K562 (cell line): ENCODE measurements around the gene FBXO22. TPM values are rescaled to one million over a fixed set of nuclear protein-coding genes. Genes with fewer than 3 reads are reported as not detected.

ENCODE experiments used
- ATAC-seq: fragments of 200-7000 bp; cut with Tn5 transposase; 3 replicates; pipeline ENCODE4 v1.9.1; 2020; ENCODE audit warnings: moderate library complexity
- BruUV-seq: library from RNA; stranded (reverse); fragments of 400-500 nt; replicated peaks from 2 replicates; lab custom pipeline; 2021; lab: Mats Ljungman, UMichigan
- CTCF ChIA-PET: fragments of 300-600 bp; formaldehyde crosslinking; extraction: SDS; loops from one replicate; lab custom pipeline; 2021; ENCODE audit warnings: low intra/inter-chr PET ratio; lab: Yijun Ruan, JAX
- POLR2A ChIA-PET: fragments of 300-600, 350-650 bp; sonication (Branson Sonifier 250); formaldehyde crosslinking; extraction: SDS; loops from one replicate; lab custom pipeline; 2021; ENCODE audit warnings: antibody characterized with exemption, inconsistent platforms; lab: Yijun Ruan, JAX
- DNase-seq, 4 experiments: peaks; one replicate each; pipeline versions ENCODE4 v3.0.0 to v3.0.0-alpha.2; 2011 to 2018; ENCODE audit warnings: low spot score in 3 of 4, mixed read lengths in 3 of 4; ENCODE audit errors: extremely low read depth in 1 of 4
- FAIRE-seq: peaks from 2 replicates; lab custom pipeline; 2011; peaks lifted over from hg19 to GRCh38; lab: Jason Lieb, UNC
- H2AFZ ChIP-seq: 2 replicates; pipeline ENCODE4 v1.6.0; 2011; ENCODE audit warnings: low read depth, low read length, control low read depth, inconsistent platforms
- H3K27ac ChIP-seq: fragments of 200-600 bp; 3 replicates; pipeline ENCODE4 v1.8.0; 2011; ENCODE audit warnings: low read depth, mild to moderate bottlenecking, control low read depth, inconsistent platforms, low read length, moderate library complexity, mixed read lengths; ENCODE audit errors: extremely low read depth
- H3K27me3 ChIP-seq, 2 experiments: fragments of 300-600 bp in 1 of 2; 2 replicates in 1 of 2; 3 replicates in 1 of 2; pipeline versions ENCODE4 v1.6.0 to v1.8.0; 2011; ENCODE audit warnings: inconsistent platforms in 2 of 2, low read length in 2 of 2, mild to moderate bottlenecking in 1 of 2, mixed read lengths in 1 of 2, moderate library complexity in 1 of 2; ENCODE audit not compliant: control insufficient read depth in 2 of 2, insufficient read depth in 2 of 2
- H3K36me3 ChIP-seq: fragments of 300-600 bp; 3 replicates; pipeline ENCODE4 v1.8.0; 2011; ENCODE audit warnings: mild to moderate bottlenecking, low read length, inconsistent platforms; ENCODE audit not compliant: control insufficient read depth, insufficient read depth
- H3K4me1 ChIP-seq, 2 experiments: fragments of 200-600 bp in 1 of 2; replicated peaks in 1 of 2; 2 replicates in 1 of 2; 3 replicates in 1 of 2; pipeline versions ENCODE4 v1.5.1 to v1.8.0; 2011; ENCODE audit warnings: inconsistent platforms in 2 of 2, low read length in 2 of 2, mild to moderate bottlenecking in 1 of 2, mixed read lengths in 1 of 2, moderate library complexity in 1 of 2; ENCODE audit not compliant: control insufficient read depth in 2 of 2, insufficient read depth in 2 of 2
- H3K4me2 ChIP-seq: 2 replicates; pipeline ENCODE4 v1.6.1; 2011; ENCODE audit warnings: low read length, control low read depth, inconsistent platforms, mixed read lengths; ENCODE audit not compliant: insufficient read depth
- H3K4me3 ChIP-seq: fragments of 200-600 bp; sonication (generic), shearing (Covaris generic); 2 replicates; pipeline ENCODE4 v1.5.1; 2016; ENCODE audit warnings: control low read depth, inconsistent platforms
- H3K79me2 ChIP-seq: fragments of 200-600 bp; 3 replicates; pipeline ENCODE4 v1.8.0; 2011; ENCODE audit warnings: low read length, inconsistent platforms; ENCODE audit not compliant: control insufficient read depth, insufficient read depth
- H3K9ac ChIP-seq, 2 experiments: 2 replicates each; pipeline versions ENCODE4 v1.6.0 to v1.6.1; 2011; ENCODE audit warnings: low read depth in 2 of 2, low read length in 2 of 2, control low read depth in 1 of 2, inconsistent platforms in 1 of 2, mild to moderate bottlenecking in 1 of 2, mixed read lengths in 1 of 2; ENCODE audit not compliant: insufficient read depth in 1 of 2
- H3K9me1 ChIP-seq: one replicate; pipeline ENCODE4 v1.6.0; 2011; ENCODE audit warnings: inconsistent platforms, mild to moderate bottlenecking, low read length, moderate library complexity; ENCODE audit not compliant: control insufficient read depth, insufficient read depth
- H3K9me3 ChIP-seq: replicated peaks from 2 replicates; pipeline ENCODE4 v1.5.1; 2011; ENCODE audit warnings: low read depth, low read length, inconsistent platforms; ENCODE audit not compliant: control insufficient read depth, insufficient read depth
- H4K20me1 ChIP-seq: replicated peaks from 2 replicates; pipeline ENCODE4 v1.6.1; 2011; ENCODE audit warnings: low read length, inconsistent platforms, mixed read lengths; ENCODE audit not compliant: control insufficient read depth, insufficient read depth
- GABPB1 ChIP-seq: sonication (generic); formaldehyde crosslinking; IDR thresholded peaks from 2 replicates; pipeline ENCODE4 v1.8.0; 2022; ENCODE audit warnings: mild to moderate bottlenecking, missing genetic modification reagents
- KDM2B ChIP-seq: fragments of 250-450 bp; sonication (Bioruptor Pico); IDR thresholded peaks from 2 replicates; pipeline ENCODE4 v1.8.0; 2021; ENCODE audit warnings: mild to moderate bottlenecking, moderate library complexity
- SMAD3 ChIP-seq: fragments of 450-650 bp; formaldehyde crosslinking; conservative IDR thresholded peaks from 2 replicates; pipeline ENCODE4 v1.4.0; 2020; ENCODE audit warnings: mild to moderate bottlenecking
- WGBS: fragments of 100-300 bp; shearing (Covaris generic); methylation state at CpG from one replicate; pipeline ENCODE4 v1.1.6; 2016; ENCODE audit warnings: low coverage, mixed read lengths; ENCODE audit not compliant: insufficient coverage; ENCODE audit errors: missing lambda C conversion rate; 5-methylcytosine and 5-hydroxymethylcytosine counted together
- in situ Hi-C: fragments of 300-500 bp; cut with MboI; formaldehyde crosslinking; loops from 4 replicates; pipeline ENCODE4 v1.15.0; 2018; ENCODE audit warnings: inconsistent platforms, mixed read lengths
- intact Hi-C: fragments of 100-400 bp; cut with micrococcal nuclease; formaldehyde crosslinking; loops from 2 replicates; pipeline ENCODE4 v1.14.2; 2022
- polyA plus RNA-seq, 8 experiments: library from polyadenylated mRNA; depleted of rRNA in 4 of 8; stranded (reverse) in 5 of 8; unstranded in 3 of 8; fragments of >200 nt; fragmentation: Nextera tagmentation in 2 of 8; fragmentation: Illumina TruSeq in 1 of 8; extraction: Ambion mirVana in 2 of 8; extraction: Trizol in 1 of 8; gene quantifications; 2 replicates each; pipeline versions ENCODE4 v1.2.1 to v1.2.3, GENCODE V29; 2011 to 2014; ENCODE audit warnings: inconsistent platforms in 1 of 8, missing spikeins in 1 of 8
- small RNA-seq: library from RNA; depleted of rRNA; stranded (forward); fragments of <200 nt; gene quantifications from one replicate; pipeline ENCODE3, GENCODE V24; 2014
- total RNA-seq, 7 experiments: library from RNA; depleted of rRNA in 6 of 7; stranded (reverse); fragments of >200 nt in 6 of 7; fragmentation: Illumina TruSeq in 2 of 7; extraction: Trizol in 2 of 7; gene quantifications; 2 replicates each; pipeline versions ENCODE4 v1.2.1 to v1.2.3, GENCODE V29; 2011 to 2021; ENCODE audit warnings: low replicate concordance in 1 of 7
- TF ChIP-seq, protein P1 (sequence below): sonication (generic); formaldehyde crosslinking; IDR thresholded peaks from 2 replicates; pipeline ENCODE4 v1.8.1; 2023; ENCODE audit warnings: mild to moderate bottlenecking, missing genetic modification reagents
- TF ChIP-seq, protein P2 (sequence below), 2 experiments: IDR thresholded peaks; 2 replicates each; pipeline ENCODE4 v1.6.1; 2011; ENCODE audit warnings: borderline replicate concordance in 1 of 2, control low read depth in 1 of 2, low read depth in 1 of 2, low read length in 1 of 2, mild to moderate bottlenecking in 1 of 2, mixed read lengths in 1 of 2, moderate library complexity in 1 of 2; ENCODE audit not compliant: insufficient read depth in 1 of 2, insufficient read length in 1 of 2, poor library complexity in 1 of 2, severe bottlenecking in 1 of 2; ENCODE audit errors: extremely low read depth in 1 of 2

Gene FBXO22
- total and polyA plus RNA-seq, 9 of the 15 experiments (the other 6 are each of a cell fraction or from before 2014, with no cell fraction given): 24.4 to 99.4 (median 66.5) TPM

DNA sequence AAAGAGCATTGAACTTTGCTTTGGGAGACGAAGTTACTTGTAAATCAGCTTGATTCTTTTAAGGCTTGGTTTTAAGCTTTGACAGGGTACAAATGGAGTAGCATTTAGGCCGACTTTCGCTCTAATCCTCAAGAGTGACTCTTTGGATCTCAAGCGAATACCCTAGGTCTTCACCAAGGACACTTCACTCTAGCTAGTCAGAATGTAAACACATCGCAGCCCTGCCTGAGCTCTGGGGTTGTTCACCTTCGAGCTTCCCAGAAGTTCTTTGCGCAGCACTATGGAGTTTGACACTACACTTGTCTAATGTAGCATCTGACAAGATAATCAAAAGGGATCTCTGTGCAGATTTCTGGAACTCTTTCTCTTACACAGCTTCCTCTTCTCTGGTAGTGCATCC lies 86.2 kb downstream of the FBXO22 start:
- no peaks in the 10 kb centered on the region for H3K9me1 ChIP-seq
- no peaks in the 10 kb centered on the region for H3K79me2 ChIP-seq
- DNase-seq: no peak
- 13% methylated on average over 7 of the region's 7 CpGs for WGBS
- no peak for ATAC-seq
- no peak for FAIRE-seq
- no TSS peak for BruUV-seq
- H2AFZ ChIP-seq: no peak overlapping the region
- no peak overlapping the region for H3K4me2 ChIP-seq
- POLR2A ChIA-PET: interaction anchor here (1.2 kb wide), 1 partner anchor 10 kb away, joined by 5 read pairs; no protein-coding TSS in a partner anchor
- no peaks in the 10 kb centered on the region for H3K9me3 ChIP-seq
- CTCF ChIA-PET: no interaction called here
- intact Hi-C loops: no loop called here
- no peaks in the 10 kb centered on the region for H3K4me1 ChIP-seq
- TF ChIP-seq, protein P1, sequence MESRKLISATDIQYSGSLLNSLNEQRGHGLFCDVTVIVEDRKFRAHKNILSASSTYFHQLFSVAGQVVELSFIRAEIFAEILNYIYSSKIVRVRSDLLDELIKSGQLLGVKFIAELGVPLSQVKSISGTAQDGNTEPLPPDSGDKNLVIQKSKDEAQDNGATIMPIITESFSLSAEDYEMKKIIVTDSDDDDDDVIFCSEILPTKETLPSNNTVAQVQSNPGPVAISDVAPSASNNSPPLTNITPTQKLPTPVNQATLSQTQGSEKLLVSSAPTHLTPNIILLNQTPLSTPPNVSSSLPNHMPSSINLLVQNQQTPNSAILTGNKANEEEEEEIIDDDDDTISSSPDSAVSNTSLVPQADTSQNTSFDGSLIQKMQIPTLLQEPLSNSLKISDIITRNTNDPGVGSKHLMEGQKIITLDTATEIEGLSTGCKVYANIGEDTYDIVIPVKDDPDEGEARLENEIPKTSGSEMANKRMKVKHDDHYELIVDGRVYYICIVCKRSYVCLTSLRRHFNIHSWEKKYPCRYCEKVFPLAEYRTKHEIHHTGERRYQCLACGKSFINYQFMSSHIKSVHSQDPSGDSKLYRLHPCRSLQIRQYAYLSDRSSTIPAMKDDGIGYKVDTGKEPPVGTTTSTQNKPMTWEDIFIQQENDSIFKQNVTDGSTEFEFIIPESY (CRISPR knock-in tag): no peak
- no peak for TF ChIP-seq SMAD3 (CRISPR knock-in tag)
- no peak for TF ChIP-seq KDM2B (CRISPR knock-in tag)
- TF ChIP-seq GABPB1 (CRISPR knock-in tag): no peak
- TF ChIP-seq, protein P2, sequence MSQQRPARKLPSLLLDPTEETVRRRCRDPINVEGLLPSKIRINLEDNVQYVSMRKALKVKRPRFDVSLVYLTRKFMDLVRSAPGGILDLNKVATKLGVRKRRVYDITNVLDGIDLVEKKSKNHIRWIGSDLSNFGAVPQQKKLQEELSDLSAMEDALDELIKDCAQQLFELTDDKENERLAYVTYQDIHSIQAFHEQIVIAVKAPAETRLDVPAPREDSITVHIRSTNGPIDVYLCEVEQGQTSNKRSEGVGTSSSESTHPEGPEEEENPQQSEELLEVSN (IDR thresholded peaks at IDR 0.05; ENCODE audit: borderline replicate concordance in 1 of 2, extremely low read depth in 1 of 2, insufficient read depth in 1 of 2, insufficient read length in 1 of 2, low read depth in 1 of 2, low read length in 1 of 2, poor library complexity in 1 of 2, severe bottlenecking in 1 of 2): no peak
- TF ChIP-seq, all 486 proteins: peak for 0
- in situ Hi-C loops: no loop called here
- Histone ChIP-seq H3K36me3 (no peaks in the 10 kb centered on the region), H3K27ac (no peak overlapping the region), H4K20me1 (no peaks in the 10 kb centered on the region), H3K9ac (no peak overlapping the region), H3K4me3 (no peak overlapping the region), H3K27me3 (peaks cover 0 to 4% of the 10 kb centered on the region in 2 experiments; a peak in 1 of 5 replicates)

Small RNAs within 50 kb of the gene (small RNA-seq; reads per million reads assigned to genes)
- not detected for gene RN7SL510P

Other genes with a start within 250 kb of the FBXO22 start
- gene CSPG4, start 191.0 kb upstream of the FBXO22 start, total RNA-seq (2014; rRNA removed): 0.08 TPM in 1 of 2 replicates, not detected in the other
- gene CSPG4, start 191.0 kb upstream of the FBXO22 start, total RNA-seq (2014; rRNA removed; fragmentation: Illumina TruSeq; extraction: Trizol): not detected in 2 replicates
- under 0.01 TPM in 1 of 2 replicates, not detected in the other for gene CSPG4, start 191.0 kb upstream of the FBXO22 start, total RNA-seq (2015; rRNA removed; fragmentation: Illumina TruSeq; extraction: Trizol)
- 0.07 TPM in 2 replicates for gene CSPG4, start 191.0 kb upstream of the FBXO22 start, total RNA-seq (2021)
- 0.04 and 0.08 TPM in 2 replicates for gene CSPG4, start 191.0 kb upstream of the FBXO22 start, polyA plus RNA-seq (2011; rRNA removed)
- gene CSPG4, start 191.0 kb upstream of the FBXO22 start, polyA plus RNA-seq (2014; fragmentation: Illumina TruSeq; extraction: Trizol): 0.01 and 0.03 TPM in 2 replicates
- gene CSPG4, start 191.0 kb upstream of the FBXO22 start, polyA plus RNA-seq (2014; fragmentation: Nextera tagmentation; extraction: Ambion mirVana): not detected
- gene CSPG4, start 191.0 kb upstream of the FBXO22 start, polyA plus RNA-seq (2014; rRNA removed): not detected in 2 replicates
- gene UBE2Q2, start 60.4 kb upstream of the FBXO22 start, total RNA-seq (2014; rRNA removed): 11.6 and 12.1 TPM in 2 replicates
- gene UBE2Q2, start 60.4 kb upstream of the FBXO22 start, total RNA-seq (2014; rRNA removed; fragmentation: Illumina TruSeq; extraction: Trizol): 22.0 and 22.9 TPM in 2 replicates
- gene UBE2Q2, start 60.4 kb upstream of the FBXO22 start, total RNA-seq (2015; rRNA removed; fragmentation: Illumina TruSeq; extraction: Trizol): 20.2 and 24.0 TPM in 2 replicates
- gene UBE2Q2, start 60.4 kb upstream of the FBXO22 start, total RNA-seq (2021): 15.2 and 16.2 TPM in 2 replicates
- 15.4 and 19.2 TPM in 2 replicates for gene UBE2Q2, start 60.4 kb upstream of the FBXO22 start, polyA plus RNA-seq (2011; rRNA removed)
- gene UBE2Q2, start 60.4 kb upstream of the FBXO22 start, polyA plus RNA-seq (2014; fragmentation: Illumina TruSeq; extraction: Trizol): 13.4 and 16.9 TPM in 2 replicates
- 1 to 10 TPM; 6.2 to 7.1 TPM for gene UBE2Q2, start 60.4 kb upstream of the FBXO22 start, polyA plus RNA-seq (2014; fragmentation: Nextera tagmentation; extraction: Ambion mirVana)
- 13.0 and 13.5 TPM in 2 replicates for gene UBE2Q2, start 60.4 kb upstream of the FBXO22 start, polyA plus RNA-seq (2014; rRNA removed)
- gene NRG4, start 108.5 kb downstream of the FBXO22 start, total RNA-seq (2014; rRNA removed): 0.50 and 0.86 TPM in 2 replicates
- 0.76 and 0.80 TPM in 2 replicates for gene NRG4, start 108.5 kb downstream of the FBXO22 start, total RNA-seq (2014; rRNA removed; fragmentation: Illumina TruSeq; extraction: Trizol)
- gene NRG4, start 108.5 kb downstream of the FBXO22 start, total RNA-seq (2015; rRNA removed; fragmentation: Illumina TruSeq; extraction: Trizol): 1.7 and 2.3 TPM in 2 replicates
- 1.5 TPM in 2 replicates for gene NRG4, start 108.5 kb downstream of the FBXO22 start, total RNA-seq (2021)
- gene NRG4, start 108.5 kb downstream of the FBXO22 start, polyA plus RNA-seq (2011; rRNA removed): 0.05 and 0.33 TPM in 2 replicates
- gene NRG4, start 108.5 kb downstream of the FBXO22 start, polyA plus RNA-seq (2014; fragmentation: Illumina TruSeq; extraction: Trizol): 0.71 and 1.2 TPM in 2 replicates
- 1 to 10 TPM; 2.4 to 2.5 TPM for gene NRG4, start 108.5 kb downstream of the FBXO22 start, polyA plus RNA-seq (2014; fragmentation: Nextera tagmentation; extraction: Ambion mirVana)
- gene NRG4, start 108.5 kb downstream of the FBXO22 start, polyA plus RNA-seq (2014; rRNA removed): 0.60 and 1.2 TPM in 2 replicates
- gene TMEM266, start 156.1 kb downstream of the FBXO22 start, total RNA-seq (2014; rRNA removed): not detected in 2 replicates
- not detected in 2 replicates for gene TMEM266, start 156.1 kb downstream of the FBXO22 start, total RNA-seq (2014; rRNA removed; fragmentation: Illumina TruSeq; extraction: Trizol)
- gene TMEM266, start 156.1 kb downstream of the FBXO22 start, total RNA-seq (2015; rRNA removed; fragmentation: Illumina TruSeq; extraction: Trizol): not detected in 2 replicates
- gene TMEM266, start 156.1 kb downstream of the FBXO22 start, total RNA-seq (2021): not detected in 2 replicates
- not detected in 2 replicates for gene TMEM266, start 156.1 kb downstream of the FBXO22 start, polyA plus RNA-seq (2011; rRNA removed)
- gene TMEM266, start 156.1 kb downstream of the FBXO22 start, polyA plus RNA-seq (2014; fragmentation: Illumina TruSeq; extraction: Trizol): not detected in 2 replicates
- gene TMEM266, start 156.1 kb downstream of the FBXO22 start, polyA plus RNA-seq (2014; fragmentation: Nextera tagmentation; extraction: Ambion mirVana): not detected
- gene TMEM266, start 156.1 kb downstream of the FBXO22 start, polyA plus RNA-seq (2014; rRNA removed): not detected in 2 replicates